ENCODE data around the gene CCDC33. TPM values are rescaled to one million over a fixed set of nuclear protein-coding genes. Genes with fewer than 3 reads are reported as not detected.

Gene CCDC33
- total RNA-seq, 1 experiment from 2014 or later = not detected

DNA sequence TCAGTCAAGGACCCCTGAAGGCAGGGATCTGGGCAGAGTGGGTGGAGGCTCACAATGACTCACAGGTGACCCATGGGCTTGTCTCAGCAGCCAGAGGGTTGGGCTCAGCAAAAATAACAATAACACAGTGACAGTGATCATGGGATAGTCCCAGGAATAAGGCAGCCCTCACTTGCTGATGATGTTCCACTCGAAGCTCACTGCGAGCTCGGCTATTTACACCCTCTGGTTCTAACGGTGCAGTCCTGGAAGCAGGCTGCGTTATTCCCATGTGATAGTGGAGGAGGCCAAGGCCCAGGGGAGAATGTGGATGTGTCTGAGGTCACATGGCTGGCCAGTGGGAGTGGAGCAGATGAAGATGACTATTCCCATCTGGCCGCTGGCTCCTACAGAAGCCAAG, 16.2 kb downstream of the CCDC33 start:
- intact Hi-C loops (cut with micrococcal nuclease; ENCODE audit: unreplicated experiment) = no loop called here
- Histone ChIP-seq H3K4me3 (ENCODE audit: low read depth in 2 of 2, low read length in 2 of 2) (no peak overlapping the region), H3K4me1 (ENCODE audit: control insufficient read depth, insufficient read depth, low read length) (no peaks in the 10 kb centered on the region), H3K9me3 (ENCODE audit: control insufficient read depth, insufficient read depth, low read depth, low read length) (no peaks in the 10 kb centered on the region), H3K27me3 (ENCODE audit: control insufficient read depth, insufficient read depth, low read length) (no peaks in the 10 kb centered on the region), H3K36me3 (ENCODE audit: control insufficient read depth, insufficient read depth, low read length) (no peaks in the 10 kb centered on the region), H3K27ac (ENCODE audit: low read length) (no peak overlapping the region)
- CTCF ChIA-PET = no interaction called here
- in situ Hi-C loops (cut with HindIII; ENCODE audit: low pct_unique_long_range_greater_than_20kb, low sequenced_read_pairs) = no loop called here
- TF ChIP-seq, protein P1, sequence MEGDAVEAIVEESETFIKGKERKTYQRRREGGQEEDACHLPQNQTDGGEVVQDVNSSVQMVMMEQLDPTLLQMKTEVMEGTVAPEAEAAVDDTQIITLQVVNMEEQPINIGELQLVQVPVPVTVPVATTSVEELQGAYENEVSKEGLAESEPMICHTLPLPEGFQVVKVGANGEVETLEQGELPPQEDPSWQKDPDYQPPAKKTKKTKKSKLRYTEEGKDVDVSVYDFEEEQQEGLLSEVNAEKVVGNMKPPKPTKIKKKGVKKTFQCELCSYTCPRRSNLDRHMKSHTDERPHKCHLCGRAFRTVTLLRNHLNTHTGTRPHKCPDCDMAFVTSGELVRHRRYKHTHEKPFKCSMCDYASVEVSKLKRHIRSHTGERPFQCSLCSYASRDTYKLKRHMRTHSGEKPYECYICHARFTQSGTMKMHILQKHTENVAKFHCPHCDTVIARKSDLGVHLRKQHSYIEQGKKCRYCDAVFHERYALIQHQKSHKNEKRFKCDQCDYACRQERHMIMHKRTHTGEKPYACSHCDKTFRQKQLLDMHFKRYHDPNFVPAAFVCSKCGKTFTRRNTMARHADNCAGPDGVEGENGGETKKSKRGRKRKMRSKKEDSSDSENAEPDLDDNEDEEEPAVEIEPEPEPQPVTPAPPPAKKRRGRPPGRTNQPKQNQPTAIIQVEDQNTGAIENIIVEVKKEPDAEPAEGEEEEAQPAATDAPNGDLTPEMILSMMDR (IDR thresholded peaks at IDR 0.05) = no peak
- no peak for TF ChIP-seq SIN3A (IDR thresholded peaks at IDR 0.05; ENCODE audit: borderline replicate concordance, insufficient read depth, low read depth, low read length)
- TF ChIP-seq, protein P2, sequence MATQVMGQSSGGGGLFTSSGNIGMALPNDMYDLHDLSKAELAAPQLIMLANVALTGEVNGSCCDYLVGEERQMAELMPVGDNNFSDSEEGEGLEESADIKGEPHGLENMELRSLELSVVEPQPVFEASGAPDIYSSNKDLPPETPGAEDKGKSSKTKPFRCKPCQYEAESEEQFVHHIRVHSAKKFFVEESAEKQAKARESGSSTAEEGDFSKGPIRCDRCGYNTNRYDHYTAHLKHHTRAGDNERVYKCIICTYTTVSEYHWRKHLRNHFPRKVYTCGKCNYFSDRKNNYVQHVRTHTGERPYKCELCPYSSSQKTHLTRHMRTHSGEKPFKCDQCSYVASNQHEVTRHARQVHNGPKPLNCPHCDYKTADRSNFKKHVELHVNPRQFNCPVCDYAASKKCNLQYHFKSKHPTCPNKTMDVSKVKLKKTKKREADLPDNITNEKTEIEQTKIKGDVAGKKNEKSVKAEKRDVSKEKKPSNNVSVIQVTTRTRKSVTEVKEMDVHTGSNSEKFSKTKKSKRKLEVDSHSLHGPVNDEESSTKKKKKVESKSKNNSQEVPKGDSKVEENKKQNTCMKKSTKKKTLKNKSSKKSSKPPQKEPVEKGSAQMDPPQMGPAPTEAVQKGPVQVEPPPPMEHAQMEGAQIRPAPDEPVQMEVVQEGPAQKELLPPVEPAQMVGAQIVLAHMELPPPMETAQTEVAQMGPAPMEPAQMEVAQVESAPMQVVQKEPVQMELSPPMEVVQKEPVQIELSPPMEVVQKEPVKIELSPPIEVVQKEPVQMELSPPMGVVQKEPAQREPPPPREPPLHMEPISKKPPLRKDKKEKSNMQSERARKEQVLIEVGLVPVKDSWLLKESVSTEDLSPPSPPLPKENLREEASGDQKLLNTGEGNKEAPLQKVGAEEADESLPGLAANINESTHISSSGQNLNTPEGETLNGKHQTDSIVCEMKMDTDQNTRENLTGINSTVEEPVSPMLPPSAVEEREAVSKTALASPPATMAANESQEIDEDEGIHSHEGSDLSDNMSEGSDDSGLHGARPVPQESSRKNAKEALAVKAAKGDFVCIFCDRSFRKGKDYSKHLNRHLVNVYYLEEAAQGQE (IDR thresholded peaks at IDR 0.05; ENCODE audit: insufficient read depth in 1 of 2, low read depth in 2 of 2, low read length in 1 of 2) = no peak
- TF ChIP-seq POLR2AphosphoS5 (IDR thresholded peaks at IDR 0.05; ENCODE audit: low read depth, low read length) = no peak
- POLR2A ChIA-PET = no interaction called here
- BruUV-seq (replicated peaks) = no TSS peak
- no peak for ATAC-seq
- DNase-seq (ENCODE audit: low read depth, low spot score) = no peak

GRCh38 chr15:74252721-74253120, 16.6 kb downstream of the CCDC33 start:
- H3K9me3 ChIP-seq (ENCODE audit: control insufficient read depth, insufficient read depth, low read depth, low read length) = no peaks in the 10 kb centered on the region
- no peaks in the 10 kb centered on the region for H3K27me3 ChIP-seq (ENCODE audit: control insufficient read depth, insufficient read depth, low read length)
- POLR2A ChIA-PET = no interaction called here
- H3K36me3 ChIP-seq (ENCODE audit: control insufficient read depth, insufficient read depth, low read length) = no peaks in the 10 kb centered on the region
- DNase-seq (ENCODE audit: low read depth, low spot score) (no peak), ATAC-seq (no peak)
- in situ Hi-C loops (cut with HindIII; ENCODE audit: low pct_unique_long_range_greater_than_20kb, low sequenced_read_pairs) (no loop called here), intact Hi-C loops (cut with micrococcal nuclease; ENCODE audit: unreplicated experiment) (no loop called here)
- TF ChIP-seq POLR2AphosphoS5 (IDR thresholded peaks at IDR 0.05; ENCODE audit: low read depth, low read length) = no peak
- no peak for TF ChIP-seq SIN3A (IDR thresholded peaks at IDR 0.05; ENCODE audit: borderline replicate concordance, insufficient read depth, low read depth, low read length)
- TF ChIP-seq, protein P2 (IDR thresholded peaks at IDR 0.05; ENCODE audit: insufficient read depth in 1 of 2, low read depth in 2 of 2, low read length in 1 of 2) = no peak
- TF ChIP-seq TCF7L2 (IDR thresholded peaks at IDR 0.05; ENCODE audit: low read depth, low read length) = no peak
- TF ChIP-seq, protein P1 (IDR thresholded peaks at IDR 0.05) = no peak
- no peak overlapping the region for H3K27ac ChIP-seq (ENCODE audit: low read length)
- CTCF ChIA-PET = no interaction called here
- H3K4me3 ChIP-seq (ENCODE audit: low read depth in 2 of 2, low read length in 2 of 2) = no peak overlapping the region
- no peaks in the 10 kb centered on the region for H3K4me1 ChIP-seq (ENCODE audit: control insufficient read depth, insufficient read depth, low read length)
- BruUV-seq (replicated peaks) = no TSS peak

Measured in Panc1 (cell line).